ENCODE data around the gene MXI1.

DNA sequence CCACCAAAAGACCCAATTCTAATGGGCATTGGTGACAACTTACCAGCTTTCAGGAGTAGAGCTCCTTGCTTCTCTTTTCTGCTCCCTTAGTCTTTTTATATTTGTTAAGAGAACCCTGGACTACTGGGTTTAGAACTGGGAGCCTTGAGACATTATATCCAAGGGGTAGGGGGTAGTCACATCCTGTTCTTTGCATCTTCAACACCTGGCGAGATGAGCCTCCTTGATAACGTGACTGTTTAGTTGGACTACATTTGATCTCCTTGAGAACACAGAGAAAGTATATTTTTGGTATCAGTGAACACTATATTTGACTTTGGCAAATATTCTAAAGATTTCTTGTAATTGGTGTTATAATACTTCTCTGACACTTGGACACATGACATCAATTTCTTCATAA is 106.3 kb downstream of the MXI1 start:
- TF ChIP-seq, protein P1, sequence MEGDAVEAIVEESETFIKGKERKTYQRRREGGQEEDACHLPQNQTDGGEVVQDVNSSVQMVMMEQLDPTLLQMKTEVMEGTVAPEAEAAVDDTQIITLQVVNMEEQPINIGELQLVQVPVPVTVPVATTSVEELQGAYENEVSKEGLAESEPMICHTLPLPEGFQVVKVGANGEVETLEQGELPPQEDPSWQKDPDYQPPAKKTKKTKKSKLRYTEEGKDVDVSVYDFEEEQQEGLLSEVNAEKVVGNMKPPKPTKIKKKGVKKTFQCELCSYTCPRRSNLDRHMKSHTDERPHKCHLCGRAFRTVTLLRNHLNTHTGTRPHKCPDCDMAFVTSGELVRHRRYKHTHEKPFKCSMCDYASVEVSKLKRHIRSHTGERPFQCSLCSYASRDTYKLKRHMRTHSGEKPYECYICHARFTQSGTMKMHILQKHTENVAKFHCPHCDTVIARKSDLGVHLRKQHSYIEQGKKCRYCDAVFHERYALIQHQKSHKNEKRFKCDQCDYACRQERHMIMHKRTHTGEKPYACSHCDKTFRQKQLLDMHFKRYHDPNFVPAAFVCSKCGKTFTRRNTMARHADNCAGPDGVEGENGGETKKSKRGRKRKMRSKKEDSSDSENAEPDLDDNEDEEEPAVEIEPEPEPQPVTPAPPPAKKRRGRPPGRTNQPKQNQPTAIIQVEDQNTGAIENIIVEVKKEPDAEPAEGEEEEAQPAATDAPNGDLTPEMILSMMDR (IDR thresholded peaks at IDR 0.05): no peak
- no peak for TF ChIP-seq EZH2 (IDR thresholded peaks at IDR 0.05; ENCODE audit: borderline replicate concordance, insufficient read depth, low read depth, low read length, poor library complexity, severe bottlenecking)
